MM.1S (cell line): ENCODE results near the gene TOMM6.

Experiments
- EZH2 ChIP-seq: fragments of 300-600 bp; sonication (generic); optimal IDR thresholded peaks from 2 replicates; pipeline ENCODE3; 2017; ENCODE audit warnings: low read depth, mild to moderate bottlenecking, antibody characterized with exemption, low read length, mixed read lengths
- TF ChIP-seq, protein P1 (sequence below): fragments of 300-600 bp; sonication (generic); IDR thresholded peaks from 2 replicates; pipeline ENCODE4 v1.5.1; 2016; ENCODE audit warnings: antibody characterized with exemption, low read length, mixed read lengths

DNA sequence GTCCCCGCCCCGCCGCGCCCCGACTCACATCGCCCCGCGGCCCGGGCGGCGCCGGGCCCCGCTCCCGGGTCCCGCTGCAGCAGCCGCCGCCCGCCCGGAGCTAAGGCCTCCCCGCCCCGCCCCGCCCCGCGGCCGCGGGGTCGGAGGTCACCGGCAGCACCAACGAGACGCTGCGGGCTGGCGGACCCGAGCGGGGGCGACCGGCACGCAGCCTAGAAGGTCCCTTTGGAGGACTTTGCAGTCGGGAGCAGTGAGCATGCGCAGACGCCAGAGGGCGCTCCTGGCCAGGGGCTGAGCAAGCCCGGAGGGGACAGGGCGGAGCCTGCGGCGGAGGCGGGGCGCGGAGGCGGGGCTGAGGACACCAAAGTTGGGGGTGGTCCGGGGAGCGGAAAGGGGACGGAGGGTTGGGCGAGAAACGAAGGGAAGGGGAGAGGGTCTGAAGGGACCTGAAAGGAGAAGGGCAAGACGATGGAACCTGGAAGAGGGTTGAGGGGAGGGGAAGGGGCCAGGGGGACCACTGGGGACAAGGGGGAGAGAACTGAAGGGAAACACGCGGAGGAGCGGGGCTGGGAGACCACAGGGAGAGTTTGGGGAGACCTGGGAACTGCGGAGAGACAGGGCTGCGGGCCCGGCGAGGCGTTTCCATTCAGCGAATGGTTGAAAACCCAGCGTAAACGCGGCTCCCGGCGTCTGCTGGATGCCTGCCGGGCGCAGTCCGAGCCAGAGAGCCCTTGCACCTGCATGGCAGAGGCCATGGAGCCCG, 7.5 kb upstream of the TOMM6 start, which contains the start of gene FRS3:
- TF ChIP-seq, protein P1, sequence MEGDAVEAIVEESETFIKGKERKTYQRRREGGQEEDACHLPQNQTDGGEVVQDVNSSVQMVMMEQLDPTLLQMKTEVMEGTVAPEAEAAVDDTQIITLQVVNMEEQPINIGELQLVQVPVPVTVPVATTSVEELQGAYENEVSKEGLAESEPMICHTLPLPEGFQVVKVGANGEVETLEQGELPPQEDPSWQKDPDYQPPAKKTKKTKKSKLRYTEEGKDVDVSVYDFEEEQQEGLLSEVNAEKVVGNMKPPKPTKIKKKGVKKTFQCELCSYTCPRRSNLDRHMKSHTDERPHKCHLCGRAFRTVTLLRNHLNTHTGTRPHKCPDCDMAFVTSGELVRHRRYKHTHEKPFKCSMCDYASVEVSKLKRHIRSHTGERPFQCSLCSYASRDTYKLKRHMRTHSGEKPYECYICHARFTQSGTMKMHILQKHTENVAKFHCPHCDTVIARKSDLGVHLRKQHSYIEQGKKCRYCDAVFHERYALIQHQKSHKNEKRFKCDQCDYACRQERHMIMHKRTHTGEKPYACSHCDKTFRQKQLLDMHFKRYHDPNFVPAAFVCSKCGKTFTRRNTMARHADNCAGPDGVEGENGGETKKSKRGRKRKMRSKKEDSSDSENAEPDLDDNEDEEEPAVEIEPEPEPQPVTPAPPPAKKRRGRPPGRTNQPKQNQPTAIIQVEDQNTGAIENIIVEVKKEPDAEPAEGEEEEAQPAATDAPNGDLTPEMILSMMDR: peak; percentile 88
- TF ChIP-seq EZH2: no peak
